Stimulated activated CD8-positive, alpha-beta memory T cell treated with anti-CD3 and anti-CD28 coated beads, Interleukin-4, amount 100 ng/mL, for 48 hours (primary cell): ENCODE data around the gene TMEM131.
A peak's percentile ranks its signal among the peaks of the same experiment; 100 is the strongest.

ENCODE experiments used
- DNase-seq: peaks from one replicate; pipeline ENCODE4 v3.0.0-alpha.2; 2020

TMEM131 gene

GRCh38 chr2:97788986-97789644, 206.6 kb downstream of the TMEM131 start:
- DNase-seq: no peak

GRCh38 chr2:97785818-97786217, 209.9 kb downstream of the TMEM131 start:
- DNase-seq: no peak

GRCh38 chr2:97784953-97785352, 210.8 kb downstream of the TMEM131 start:
- DNase-seq: no peak

GRCh38 chr2:97781981-97782380, 213.8 kb downstream of the TMEM131 start:
- DNase-seq: no peak

- no peak for DNase-seq
Observed at GRCh38 chr2:97779141-97779540, 216.6 kb downstream of the TMEM131 start.

- DNase-seq: no peak
Observed at GRCh38 chr2:97775074-97775473, 220.7 kb downstream of the TMEM131 start.

- no peak for DNase-seq
Observed at GRCh38 chr2:97774425-97774824, 221.3 kb downstream of the TMEM131 start.

- no peak for DNase-seq
Observed at GRCh38 chr2:97770445-97770844, 225.3 kb downstream of the TMEM131 start.

- DNase-seq: no peak
Observed at GRCh38 chr2:97769711-97770110, 226.0 kb downstream of the TMEM131 start.

- no peak for DNase-seq
Observed at GRCh38 chr2:97769308-97769707, 226.4 kb downstream of the TMEM131 start.

- DNase-seq: no peak
Observed at GRCh38 chr2:97766567-97766966, 229.2 kb downstream of the TMEM131 start.

GRCh38 chr2:97765933-97766332, 229.8 kb downstream of the TMEM131 start:
- DNase-seq: no peak

- DNase-seq: no peak
Observed at GRCh38 chr2:97764559-97765263, 231.0 kb downstream of the TMEM131 start.

- no peak for DNase-seq
Observed at GRCh38 chr2:97763176-97763845, 232.4 kb downstream of the TMEM131 start.

GRCh38 chr2:97761192-97761591, 234.6 kb downstream of the TMEM131 start:
- peak; percentile 71 for DNase-seq

- no peak for DNase-seq
Observed at GRCh38 chr2:97760480-97761049, 235.2 kb downstream of the TMEM131 start.

GRCh38 chr2:97759727-97760407, 235.9 kb downstream of the TMEM131 start:
- no peak for DNase-seq

- no peak for DNase-seq
Observed at GRCh38 chr2:97758131-97758705, 237.5 kb downstream of the TMEM131 start.

- DNase-seq: no peak
Observed at GRCh38 chr2:97757062-97757461, 238.7 kb downstream of the TMEM131 start.

- DNase-seq: no peak
Observed at GRCh38 chr2:97755491-97755890, 240.3 kb downstream of the TMEM131 start.

GRCh38 chr2:97754690-97755346, 240.9 kb downstream of the TMEM131 start:
- no peak for DNase-seq
